ENCODE measurements around the gene MACO1.

MACO1 gene

GRCh38 chr1:25492323-25492722, 61.6 kb downstream of the MACO1 start:
- no peak for DNase-seq

GRCh38 chr1:25494952-25495351, 64.3 kb downstream of the MACO1 start:
- no peak for DNase-seq

- DNase-seq: no peak
Observed at GRCh38 chr1:25500694-25501093, 70.0 kb downstream of the MACO1 start.

GRCh38 chr1:25501235-25502058, 70.8 kb downstream of the MACO1 start:
- DNase-seq: peak; percentile 43 to 44

GRCh38 chr1:25502957-25503356, 72.3 kb downstream of the MACO1 start:
- no peak for DNase-seq

GRCh38 chr1:25503551-25504426, 73.1 kb downstream of the MACO1 start:
- DNase-seq: peak; percentile 71 to 74

- peak in 1 of 2 experiments; percentile 11 for DNase-seq
Observed at GRCh38 chr1:25504706-25505595, 74.3 kb downstream of the MACO1 start.

GRCh38 chr1:25505656-25506385, 75.1 kb downstream of the MACO1 start:
- peak in 1 of 2 experiments; percentile 15 for DNase-seq

GRCh38 chr1:25506566-25507463, 76.1 kb downstream of the MACO1 start:
- peak; percentile 21 to 23 for DNase-seq

- no peak for DNase-seq
Observed at GRCh38 chr1:25513666-25514065, 83.0 kb downstream of the MACO1 start.

- no peak for DNase-seq
Observed at GRCh38 chr1:25515033-25515432, 84.3 kb downstream of the MACO1 start.

- no peak for DNase-seq
Observed at GRCh38 chr1:25516686-25517085, 86.0 kb downstream of the MACO1 start.

GRCh38 chr1:25517476-25518394, 87.0 kb downstream of the MACO1 start:
- DNase-seq: no peak

- no peak for DNase-seq
Observed at GRCh38 chr1:25519624-25520023, 88.9 kb downstream of the MACO1 start.

GRCh38 chr1:25520446-25521061, 89.9 kb downstream of the MACO1 start:
- DNase-seq: peak; percentile 74 to 77

- DNase-seq: no peak
Observed at GRCh38 chr1:25522031-25522655, 91.4 kb downstream of the MACO1 start.

- no peak for DNase-seq
Observed at GRCh38 chr1:25523542-25523941, 92.8 kb downstream of the MACO1 start.

GRCh38 chr1:25524568-25525360, 94.1 kb downstream of the MACO1 start:
- no peak for DNase-seq

Data from activated T-cell treated with anti-CD3 and anti-CD28 coated beads, Interleukin-2, amount 50 U/mL, for 48 hours (primary cell).